ENCODE results near the gene MTMR6. TPM values are rescaled to one million over a fixed set of nuclear protein-coding genes. Genes with fewer than 3 reads are reported as not detected.

The MTMR6 gene
- 10 to 100 TPM; 12.2 to 18.0 (median 13.7) TPM for total RNA-seq
- 10 to 100 TPM in 1 of 2 donors, 1 to 10 TPM in 1; 7.3 to 13.9 TPM for polyA plus RNA-seq
- long read RNA-seq, donor 1, full-length matches to known transcripts, result 4 of 14 reads
- long read RNA-seq, donor 1, partial matches to known transcripts, result 6 of 14 reads
- long read RNA-seq, donor 1, other reads (novel, unspliced or antisense), result 4 of 14 reads
- long read RNA-seq, donor 2, full-length matches to known transcripts, result 12 of 12 reads
- long read RNA-seq, donor 2, partial matches to known transcripts, result 0 of 12 reads
- long read RNA-seq, donor 2, other reads (novel, unspliced or antisense), result 0 of 12 reads
- long read RNA-seq, donor 3, full-length matches to known transcripts, result 33 of 43 reads
- long read RNA-seq, donor 3, partial matches to known transcripts, result 4 of 43 reads
- long read RNA-seq, donor 3, other reads (novel, unspliced or antisense), result 6 of 43 reads

DNA sequence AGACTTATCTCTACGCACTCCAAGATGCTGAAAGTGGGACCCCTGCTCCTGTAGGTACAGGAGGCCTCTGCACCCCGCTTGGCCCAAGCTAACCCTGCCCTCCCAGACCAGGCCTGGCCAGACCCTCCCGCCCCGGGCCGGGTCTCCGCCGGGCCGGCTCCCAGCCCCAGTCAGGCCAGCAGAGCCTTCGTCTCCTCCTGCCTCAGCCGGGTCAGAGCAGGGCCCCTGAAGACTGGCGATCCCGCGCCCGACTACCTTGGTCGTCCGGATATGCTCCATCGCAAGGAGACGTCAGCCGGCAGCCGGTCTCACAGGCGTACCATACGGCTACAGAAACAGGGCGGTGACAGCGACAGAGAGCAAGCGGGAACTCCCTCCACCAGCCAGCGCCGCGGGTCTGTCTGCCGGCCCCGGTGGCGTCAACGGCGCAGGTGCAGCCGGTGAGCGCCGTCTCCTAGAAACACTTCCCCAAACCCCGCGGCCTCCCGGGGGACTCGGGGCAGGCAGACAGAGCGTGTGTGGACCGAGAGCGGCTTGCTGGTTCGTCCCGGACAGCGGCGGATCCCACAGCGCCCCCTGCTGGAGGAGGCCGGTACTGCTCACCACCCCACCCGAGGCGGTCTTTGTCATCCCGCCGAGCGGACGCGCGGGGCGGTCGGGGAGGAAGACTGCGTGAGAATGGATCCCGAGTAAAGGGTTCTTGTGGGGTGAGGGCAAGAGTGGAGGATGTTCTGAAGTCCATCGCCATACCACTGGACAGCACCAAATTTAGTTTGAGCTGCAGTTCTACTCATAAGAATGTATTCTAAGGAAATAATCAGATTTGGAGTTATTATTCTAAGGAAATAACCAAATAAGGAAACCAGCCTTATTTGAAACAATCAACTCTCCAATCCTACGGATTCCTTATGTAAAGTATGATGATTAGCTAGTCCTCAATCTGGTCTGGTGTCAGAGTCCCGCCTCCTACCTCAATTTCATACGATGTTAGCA, at the start of gene MTMR6:
MTMR6 (minus strand) TSS at position 520 of the 993 bp plus-strand sequence; CDS start at position 279, 241 bp downstream.
- peaks cover 4% of the 10 kb centered on the region for H3K4me1 ChIP-seq (ENCODE audit: insufficient read depth)
- WGBS, 3 donors, result 0 to 1% (median 1%) methylated on average over 50 to 65 of the region's 65 CpGs
- peak within 1 kb of the TSS; percentile 85 for H3K4me3 ChIP-seq
- H3K36me3 ChIP-seq, result no peaks in the 10 kb centered on the region
- intact Hi-C loops (cut with DNase I), result no loop called here
- peak; percentile 44 for TF ChIP-seq POLR2A (IDR thresholded peaks at IDR 0.05)
- TF ChIP-seq, protein P1, sequence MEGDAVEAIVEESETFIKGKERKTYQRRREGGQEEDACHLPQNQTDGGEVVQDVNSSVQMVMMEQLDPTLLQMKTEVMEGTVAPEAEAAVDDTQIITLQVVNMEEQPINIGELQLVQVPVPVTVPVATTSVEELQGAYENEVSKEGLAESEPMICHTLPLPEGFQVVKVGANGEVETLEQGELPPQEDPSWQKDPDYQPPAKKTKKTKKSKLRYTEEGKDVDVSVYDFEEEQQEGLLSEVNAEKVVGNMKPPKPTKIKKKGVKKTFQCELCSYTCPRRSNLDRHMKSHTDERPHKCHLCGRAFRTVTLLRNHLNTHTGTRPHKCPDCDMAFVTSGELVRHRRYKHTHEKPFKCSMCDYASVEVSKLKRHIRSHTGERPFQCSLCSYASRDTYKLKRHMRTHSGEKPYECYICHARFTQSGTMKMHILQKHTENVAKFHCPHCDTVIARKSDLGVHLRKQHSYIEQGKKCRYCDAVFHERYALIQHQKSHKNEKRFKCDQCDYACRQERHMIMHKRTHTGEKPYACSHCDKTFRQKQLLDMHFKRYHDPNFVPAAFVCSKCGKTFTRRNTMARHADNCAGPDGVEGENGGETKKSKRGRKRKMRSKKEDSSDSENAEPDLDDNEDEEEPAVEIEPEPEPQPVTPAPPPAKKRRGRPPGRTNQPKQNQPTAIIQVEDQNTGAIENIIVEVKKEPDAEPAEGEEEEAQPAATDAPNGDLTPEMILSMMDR (IDR thresholded peaks at IDR 0.05), result peak; percentile 97 to 100 (median 98)
- no peak for TF ChIP-seq EP300 (IDR thresholded peaks at IDR 0.05)
- DNase-seq, result peak; percentile 84 to 95 (median 92)
- peak within 1 kb of the TSS; percentile 46 to 52 for H3K27ac ChIP-seq
- H3K27me3 ChIP-seq, result no peaks in the 10 kb centered on the region
- H3K9me3 ChIP-seq, result no peaks in the 10 kb centered on the region

GRCh38 chr13:25335856-25336255, 48.6 kb upstream of the MTMR6 start:
- Histone ChIP-seq H3K4me3 (no peak overlapping the region), H3K36me3 (no peaks in the 10 kb centered on the region), H3K4me1 (ENCODE audit: insufficient read depth) (no peaks in the 10 kb centered on the region), H3K27ac (no peak overlapping the region), H3K27me3 (no peaks in the 10 kb centered on the region), H3K9me3 (no peaks in the 10 kb centered on the region)
- intact Hi-C loops (cut with DNase I), result no loop called here
- 32 to 40% (median 35%) methylated on average over 3 of the region's 3 CpGs for WGBS, 3 donors
- DNase-seq, result no peak
- no peak for TF ChIP-seq EP300 (IDR thresholded peaks at IDR 0.05)
- no peak for TF ChIP-seq POLR2A (IDR thresholded peaks at IDR 0.05)
- TF ChIP-seq, protein P1 (IDR thresholded peaks at IDR 0.05), result no peak

- Histone ChIP-seq H3K27ac (no peak overlapping the region), H3K4me3 (no peak overlapping the region), H3K9me3 (no peaks in the 10 kb centered on the region), H3K36me3 (no peaks in the 10 kb centered on the region), H3K27me3 (no peaks in the 10 kb centered on the region), H3K4me1 (ENCODE audit: insufficient read depth) (no peaks in the 10 kb centered on the region)
- intact Hi-C loops (cut with DNase I), result no loop called here
- WGBS, 3 donors, result 54 to 94% (median 63%) methylated on average over 1 of the region's 1 CpG
- DNase-seq, result no peak
- TF ChIP-seq EP300 (IDR thresholded peaks at IDR 0.05), result no peak
- TF ChIP-seq, protein P1 (IDR thresholded peaks at IDR 0.05), result no peak
- no peak for TF ChIP-seq POLR2A (IDR thresholded peaks at IDR 0.05)
Observed at GRCh38 chr13:25330541-25330940, 43.3 kb upstream of the MTMR6 start.

DNA sequence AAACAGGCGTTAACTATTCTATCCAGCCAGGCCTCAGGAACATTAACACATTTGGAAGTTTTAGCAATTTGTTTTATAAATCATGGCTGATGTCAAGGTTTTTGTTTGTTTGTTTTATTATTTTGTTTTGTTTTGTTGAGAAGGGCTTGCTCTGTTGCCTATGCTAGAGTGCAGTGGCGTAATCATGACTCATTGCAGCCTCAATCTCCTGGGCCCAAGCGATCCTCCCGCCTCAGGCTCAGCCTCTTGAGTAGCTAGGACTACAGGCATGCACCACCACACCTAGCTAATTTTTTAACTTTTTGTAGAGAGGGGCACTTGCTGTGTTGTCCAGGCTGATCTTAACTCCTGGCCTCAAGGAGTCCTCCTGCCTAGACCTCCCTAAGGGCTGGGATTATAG, 42.4 kb upstream of the MTMR6 start:
- H3K36me3 ChIP-seq, result no peaks in the 10 kb centered on the region
- WGBS, 3 donors, result 80 to 94% (median 88%) methylated on average over 4 of the region's 4 CpGs
- H3K27me3 ChIP-seq, result no peaks in the 10 kb centered on the region
- DNase-seq, result no peak
- intact Hi-C loops (cut with DNase I), result no loop called here
- H3K27ac ChIP-seq, result no peak overlapping the region
- no peaks in the 10 kb centered on the region for H3K9me3 ChIP-seq
- H3K4me1 ChIP-seq (ENCODE audit: insufficient read depth), result no peaks in the 10 kb centered on the region
- no peak for TF ChIP-seq EP300 (IDR thresholded peaks at IDR 0.05)
- TF ChIP-seq, protein P1 (IDR thresholded peaks at IDR 0.05), result no peak
- TF ChIP-seq POLR2A (IDR thresholded peaks at IDR 0.05), result no peak
- no peak overlapping the region for H3K4me3 ChIP-seq
